AG04450 (cell line): Measurements from ENCODE around the gene PAM. TPM values are rescaled to one million over a fixed set of nuclear protein-coding genes. Genes with fewer than 3 reads are reported as not detected.

Experiments used
- CTCF ChIA-PET: fragments of 300-600, 350-600 bp; formaldehyde crosslinking; extraction: SDS; loops from one replicate; lab custom pipeline; 2022; ENCODE audit warnings: antibody characterized with exemption, inconsistent platforms; lab: Charles Lee
- POLR2A ChIA-PET: fragments of 350-600 bp; formaldehyde crosslinking; extraction: SDS; loops from one replicate; lab custom pipeline; 2021; ENCODE audit warnings: antibody characterized with exemption, inconsistent platforms; lab: Yijun Ruan, JAX
- DNase-seq: peaks from one replicate; pipeline ENCODE4 v3.0.0-alpha.2; 2011; ENCODE audit warnings: low read depth, low spot score
- H3K27ac ChIP-seq: one replicate; pipeline ENCODE4 v1.5.1; 2012; ENCODE audit warnings: low read depth, low read length, control low read depth
- H3K27me3 ChIP-seq: one replicate; pipeline ENCODE4 v1.6.0; 2012; ENCODE audit warnings: low read length; ENCODE audit not compliant: control insufficient read depth, insufficient read depth
- H3K4me3 ChIP-seq: 2 replicates; pipeline ENCODE4 v1.5.1; 2011; ENCODE audit warnings: mild to moderate bottlenecking, low read depth, low read length, control low read depth
- H3K9me3 ChIP-seq: 2 replicates; pipeline ENCODE4 v1.5.1; 2012; ENCODE audit warnings: low read length; ENCODE audit not compliant: control insufficient read depth, insufficient read depth
- polyA plus RNA-seq: library from polyadenylated mRNA; depleted of rRNA; stranded (reverse); fragments of >200 nt; gene quantifications from 2 replicates; pipeline ENCODE4 v1.2.3, GENCODE V29; 2011
- TF ChIP-seq, protein P1 (sequence below): IDR thresholded peaks from 2 replicates; pipeline ENCODE4 v1.5.1; 2011; ENCODE audit warnings: low read depth, low read length, control low read depth, inconsistent platforms

PAM gene
- polyA plus RNA-seq, 1 experiment = 307 TPM

DNA sequence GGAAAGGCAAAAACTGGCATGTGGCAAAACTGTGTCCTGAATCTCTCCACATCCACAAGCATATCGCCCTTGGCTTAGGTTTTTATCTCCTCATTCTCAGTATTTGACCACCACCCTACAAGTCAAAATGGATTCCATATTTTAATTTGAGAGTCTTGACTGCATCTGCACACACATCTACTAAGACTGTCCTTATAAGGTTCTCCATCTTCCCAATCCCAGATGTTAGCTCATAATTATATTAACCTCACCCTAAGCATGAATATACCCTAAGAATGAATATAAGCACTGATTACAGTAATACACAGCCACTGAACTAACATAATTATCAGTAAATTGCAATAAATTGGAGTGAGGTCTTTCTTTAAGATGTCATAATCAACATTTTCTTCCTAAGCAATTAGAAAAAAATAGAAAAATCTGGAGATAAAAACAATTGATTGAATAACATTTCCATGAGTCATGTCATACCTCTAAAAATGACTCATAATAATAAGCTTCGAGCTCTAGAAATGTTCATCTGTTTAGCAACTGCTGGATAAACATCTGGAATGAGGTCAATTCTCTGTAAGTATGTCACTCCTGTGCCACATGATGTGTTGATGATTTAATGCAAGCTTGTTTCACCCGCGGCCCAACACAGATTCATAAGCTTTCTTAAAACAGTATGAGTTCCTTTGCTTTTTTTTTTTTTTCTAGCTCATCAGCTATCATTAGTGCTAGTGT, 39.9 kb upstream of the PAM start:
- no peaks in the 10 kb centered on the region for H3K9me3 ChIP-seq
- H3K4me3 ChIP-seq = no peak overlapping the region
- CTCF ChIA-PET = interaction anchor here (1.2 to 3.4 kb wide), 2 partner anchors 34 to 327 kb away, joined by 3 to 15 read pairs; no protein-coding TSS in a partner anchor
- H3K27me3 ChIP-seq = no peaks in the 10 kb centered on the region
- TF ChIP-seq, protein P1, sequence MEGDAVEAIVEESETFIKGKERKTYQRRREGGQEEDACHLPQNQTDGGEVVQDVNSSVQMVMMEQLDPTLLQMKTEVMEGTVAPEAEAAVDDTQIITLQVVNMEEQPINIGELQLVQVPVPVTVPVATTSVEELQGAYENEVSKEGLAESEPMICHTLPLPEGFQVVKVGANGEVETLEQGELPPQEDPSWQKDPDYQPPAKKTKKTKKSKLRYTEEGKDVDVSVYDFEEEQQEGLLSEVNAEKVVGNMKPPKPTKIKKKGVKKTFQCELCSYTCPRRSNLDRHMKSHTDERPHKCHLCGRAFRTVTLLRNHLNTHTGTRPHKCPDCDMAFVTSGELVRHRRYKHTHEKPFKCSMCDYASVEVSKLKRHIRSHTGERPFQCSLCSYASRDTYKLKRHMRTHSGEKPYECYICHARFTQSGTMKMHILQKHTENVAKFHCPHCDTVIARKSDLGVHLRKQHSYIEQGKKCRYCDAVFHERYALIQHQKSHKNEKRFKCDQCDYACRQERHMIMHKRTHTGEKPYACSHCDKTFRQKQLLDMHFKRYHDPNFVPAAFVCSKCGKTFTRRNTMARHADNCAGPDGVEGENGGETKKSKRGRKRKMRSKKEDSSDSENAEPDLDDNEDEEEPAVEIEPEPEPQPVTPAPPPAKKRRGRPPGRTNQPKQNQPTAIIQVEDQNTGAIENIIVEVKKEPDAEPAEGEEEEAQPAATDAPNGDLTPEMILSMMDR = no peak
- no peak overlapping the region for H3K27ac ChIP-seq
- peak; percentile 53 for DNase-seq
- POLR2A ChIA-PET = interaction anchor here (0.7 to 1.4 kb wide), 2 partner anchors 23 to 150 kb away, joined by 3 to 6 read pairs; no protein-coding TSS in a partner anchor

DNA sequence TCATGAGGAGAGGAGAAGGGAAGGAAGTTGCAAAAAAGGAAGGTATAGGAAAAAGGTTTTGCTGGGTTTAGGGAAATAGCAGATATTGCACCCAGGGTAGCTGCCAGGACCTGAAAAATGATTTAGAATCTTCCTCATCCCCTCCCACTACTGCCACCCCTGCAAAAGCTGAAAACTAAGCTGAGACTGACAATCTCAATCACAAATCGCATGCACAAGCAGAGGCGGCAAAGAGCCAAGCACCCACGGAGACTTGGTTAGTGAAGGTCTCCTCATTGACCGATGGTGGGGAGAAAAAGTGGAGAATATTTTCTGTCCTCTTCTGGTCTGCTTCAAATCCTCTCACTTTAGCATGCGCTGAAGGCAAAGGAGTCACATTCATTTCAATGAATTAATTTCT, 39.1 kb upstream of the PAM start:
- Histone ChIP-seq H3K4me3 (no peak overlapping the region), H3K27me3 (no peaks in the 10 kb centered on the region), H3K27ac (no peak overlapping the region), H3K9me3 (no peaks in the 10 kb centered on the region)
- CTCF ChIA-PET = interaction anchor here (1.2 to 3.4 kb wide), 2 partner anchors 34 to 326 kb away, joined by 3 to 15 read pairs; no protein-coding TSS in a partner anchor
- POLR2A ChIA-PET = no interaction called here
- TF ChIP-seq, protein P1 = no peak
- DNase-seq = no peak

DNA sequence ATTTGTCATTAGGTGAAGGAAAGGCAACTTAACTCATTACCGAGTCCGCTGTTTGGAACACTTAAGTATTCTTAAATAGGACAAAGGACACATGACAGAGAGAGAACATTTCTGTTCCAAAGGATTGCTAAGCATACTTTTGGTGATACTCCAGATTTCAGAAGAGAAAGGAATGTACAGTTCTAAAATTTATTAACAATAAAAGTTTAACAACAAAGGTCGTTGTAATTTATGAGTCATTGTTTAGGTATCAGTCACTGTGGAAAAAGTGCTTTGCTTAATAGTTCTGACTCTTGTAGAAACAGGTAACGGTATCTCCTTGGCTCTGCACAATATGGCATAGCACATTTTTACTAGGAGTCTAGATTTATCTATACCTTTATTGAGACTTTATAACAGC, 36.3 kb upstream of the PAM start:
- ChIA-PET CTCF (no interaction called here), POLR2A (no interaction called here)
- no peak for DNase-seq

DNA sequence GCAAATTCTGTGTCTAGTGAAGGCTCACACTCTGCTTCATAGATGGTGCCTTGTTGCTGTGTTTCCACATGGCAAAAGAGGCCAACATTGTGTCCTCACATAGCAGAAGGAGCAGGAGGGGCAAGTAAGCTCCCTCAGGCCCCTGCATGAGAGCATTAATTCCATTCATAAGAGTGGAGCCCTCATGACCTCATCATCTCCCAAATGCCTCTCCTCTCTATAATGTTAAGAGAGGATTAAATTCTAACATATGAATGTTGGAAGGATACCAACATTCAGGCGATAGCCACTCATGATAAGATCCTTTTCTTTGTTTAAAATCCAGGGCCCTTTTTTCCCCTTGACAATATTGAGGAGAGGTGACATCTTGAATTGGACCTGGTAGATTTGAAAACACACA, 35.2 kb upstream of the PAM start:
- no peak overlapping the region for H3K4me3 ChIP-seq
- no peaks in the 10 kb centered on the region for H3K9me3 ChIP-seq
- no peak for DNase-seq
- POLR2A ChIA-PET = no interaction called here
- TF ChIP-seq, protein P1 = no peak
- H3K27ac ChIP-seq = no peak overlapping the region
- CTCF ChIA-PET = interaction anchor here (1.5 kb wide), 1 partner anchor 38 kb away, joined by 4 read pairs; no protein-coding TSS in a partner anchor
- H3K27me3 ChIP-seq = no peaks in the 10 kb centered on the region

More for the DNA sequence above, 36.3 kb upstream of the PAM start:
- Histone ChIP-seq H3K27me3 (no peaks in the 10 kb centered on the region), H3K9me3 (no peaks in the 10 kb centered on the region), H3K4me3 (no peak overlapping the region), H3K27ac (no peak overlapping the region)
- TF ChIP-seq, protein P1 = no peak

DNA sequence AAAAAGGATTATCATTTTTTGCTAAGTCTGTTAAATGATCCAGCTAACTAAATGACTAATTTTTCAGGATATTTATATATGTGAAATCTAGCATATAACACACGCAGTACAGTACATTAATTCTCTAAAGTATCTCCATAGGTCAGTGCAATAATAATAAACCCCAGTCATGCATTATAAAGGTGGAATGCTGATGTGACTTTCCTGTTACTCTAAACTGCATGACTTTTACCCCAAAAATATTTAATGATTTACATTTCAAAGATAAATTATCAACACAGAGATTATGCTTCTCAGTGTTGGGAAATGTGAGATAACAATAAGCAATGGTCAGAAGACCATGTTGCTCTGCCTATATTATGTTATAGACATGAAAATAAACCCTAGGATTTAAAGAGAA, 34.1 kb upstream of the PAM start:
- POLR2A ChIA-PET = no interaction called here
- no peak overlapping the region for H3K4me3 ChIP-seq
- H3K27ac ChIP-seq = no peak overlapping the region
- no peaks in the 10 kb centered on the region for H3K9me3 ChIP-seq
- CTCF ChIA-PET = interaction anchor here (2.0 kb wide), 1 partner anchor 39 kb away, joined by 6 read pairs; no protein-coding TSS in a partner anchor
- DNase-seq = peak; percentile 7
- H3K27me3 ChIP-seq = no peaks in the 10 kb centered on the region
- TF ChIP-seq, protein P1 = no peak
